HL-60 (cell line): Measurements from ENCODE around the gene HHAT.

Experiments used
- POLR2AphosphoS5 ChIP-seq: IDR thresholded peaks from 2 replicates; pipeline ENCODE4 v1.6.1; 2012; ENCODE audit warnings: low read depth
- TF ChIP-seq, protein P1 (sequence below): IDR thresholded peaks from one replicate; pipeline ENCODE4 v1.5.1; 2011; ENCODE audit warnings: low read length, control low read depth, inconsistent platforms; ENCODE audit not compliant: insufficient read depth
- TF ChIP-seq, protein P2 (sequence below): IDR thresholded peaks from 2 replicates; pipeline ENCODE4 v1.6.1; 2012; ENCODE audit warnings: low read depth; ENCODE audit not compliant: insufficient replicate concordance

DNA sequence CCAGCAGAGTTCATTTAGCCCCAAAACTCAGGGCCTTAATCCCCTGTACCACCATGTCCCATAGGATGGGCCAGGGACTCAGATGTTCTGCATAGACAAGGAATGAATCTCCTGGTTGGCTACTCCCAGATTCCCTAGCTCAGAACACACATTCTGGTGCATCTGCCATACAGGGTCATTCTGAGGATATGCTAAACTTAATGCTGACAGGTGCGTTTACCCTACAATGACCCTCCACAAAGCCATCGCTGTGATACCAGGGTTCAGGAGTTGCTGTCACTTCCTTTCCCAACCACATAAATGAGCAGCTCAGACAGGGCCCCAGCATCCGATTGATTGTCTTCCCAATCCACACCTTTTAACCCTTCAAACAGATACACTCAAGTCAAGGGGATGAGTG, 32.0 kb upstream of the HHAT start:
- TF ChIP-seq, protein P1, sequence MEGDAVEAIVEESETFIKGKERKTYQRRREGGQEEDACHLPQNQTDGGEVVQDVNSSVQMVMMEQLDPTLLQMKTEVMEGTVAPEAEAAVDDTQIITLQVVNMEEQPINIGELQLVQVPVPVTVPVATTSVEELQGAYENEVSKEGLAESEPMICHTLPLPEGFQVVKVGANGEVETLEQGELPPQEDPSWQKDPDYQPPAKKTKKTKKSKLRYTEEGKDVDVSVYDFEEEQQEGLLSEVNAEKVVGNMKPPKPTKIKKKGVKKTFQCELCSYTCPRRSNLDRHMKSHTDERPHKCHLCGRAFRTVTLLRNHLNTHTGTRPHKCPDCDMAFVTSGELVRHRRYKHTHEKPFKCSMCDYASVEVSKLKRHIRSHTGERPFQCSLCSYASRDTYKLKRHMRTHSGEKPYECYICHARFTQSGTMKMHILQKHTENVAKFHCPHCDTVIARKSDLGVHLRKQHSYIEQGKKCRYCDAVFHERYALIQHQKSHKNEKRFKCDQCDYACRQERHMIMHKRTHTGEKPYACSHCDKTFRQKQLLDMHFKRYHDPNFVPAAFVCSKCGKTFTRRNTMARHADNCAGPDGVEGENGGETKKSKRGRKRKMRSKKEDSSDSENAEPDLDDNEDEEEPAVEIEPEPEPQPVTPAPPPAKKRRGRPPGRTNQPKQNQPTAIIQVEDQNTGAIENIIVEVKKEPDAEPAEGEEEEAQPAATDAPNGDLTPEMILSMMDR: no peak
- TF ChIP-seq POLR2AphosphoS5: no peak
- TF ChIP-seq, protein P2, sequence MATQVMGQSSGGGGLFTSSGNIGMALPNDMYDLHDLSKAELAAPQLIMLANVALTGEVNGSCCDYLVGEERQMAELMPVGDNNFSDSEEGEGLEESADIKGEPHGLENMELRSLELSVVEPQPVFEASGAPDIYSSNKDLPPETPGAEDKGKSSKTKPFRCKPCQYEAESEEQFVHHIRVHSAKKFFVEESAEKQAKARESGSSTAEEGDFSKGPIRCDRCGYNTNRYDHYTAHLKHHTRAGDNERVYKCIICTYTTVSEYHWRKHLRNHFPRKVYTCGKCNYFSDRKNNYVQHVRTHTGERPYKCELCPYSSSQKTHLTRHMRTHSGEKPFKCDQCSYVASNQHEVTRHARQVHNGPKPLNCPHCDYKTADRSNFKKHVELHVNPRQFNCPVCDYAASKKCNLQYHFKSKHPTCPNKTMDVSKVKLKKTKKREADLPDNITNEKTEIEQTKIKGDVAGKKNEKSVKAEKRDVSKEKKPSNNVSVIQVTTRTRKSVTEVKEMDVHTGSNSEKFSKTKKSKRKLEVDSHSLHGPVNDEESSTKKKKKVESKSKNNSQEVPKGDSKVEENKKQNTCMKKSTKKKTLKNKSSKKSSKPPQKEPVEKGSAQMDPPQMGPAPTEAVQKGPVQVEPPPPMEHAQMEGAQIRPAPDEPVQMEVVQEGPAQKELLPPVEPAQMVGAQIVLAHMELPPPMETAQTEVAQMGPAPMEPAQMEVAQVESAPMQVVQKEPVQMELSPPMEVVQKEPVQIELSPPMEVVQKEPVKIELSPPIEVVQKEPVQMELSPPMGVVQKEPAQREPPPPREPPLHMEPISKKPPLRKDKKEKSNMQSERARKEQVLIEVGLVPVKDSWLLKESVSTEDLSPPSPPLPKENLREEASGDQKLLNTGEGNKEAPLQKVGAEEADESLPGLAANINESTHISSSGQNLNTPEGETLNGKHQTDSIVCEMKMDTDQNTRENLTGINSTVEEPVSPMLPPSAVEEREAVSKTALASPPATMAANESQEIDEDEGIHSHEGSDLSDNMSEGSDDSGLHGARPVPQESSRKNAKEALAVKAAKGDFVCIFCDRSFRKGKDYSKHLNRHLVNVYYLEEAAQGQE: no peak
